Measurements from ENCODE around the gene NPW.

The NPW gene

GRCh38 chr16:1991588-1991947 lies 28.0 kb upstream of the NPW start:
- no peak for TF ChIP-seq CTCF (IDR thresholded peaks at IDR 0.05; ENCODE audit: low read depth, low read length, missing control alignments)
- no peak for DNase-seq (ENCODE audit: extremely low read depth, low read depth)
- no peak overlapping the region for H3K4me3 ChIP-seq (replicated peaks; ENCODE audit: low read depth, low read length)

- H3K4me3 ChIP-seq (replicated peaks; ENCODE audit: low read depth, low read length), result no peak overlapping the region
- no peak for TF ChIP-seq CTCF (IDR thresholded peaks at IDR 0.05; ENCODE audit: low read depth, low read length, missing control alignments)
- DNase-seq (ENCODE audit: extremely low read depth, low read depth), result no peak
Observed at GRCh38 chr16:1991948-1992703, 27.5 kb upstream of the NPW start.

GRCh38 chr16:1992704-1993317 lies 26.8 kb upstream of the NPW start:
- TF ChIP-seq CTCF (IDR thresholded peaks at IDR 0.05; ENCODE audit: low read depth, low read length, missing control alignments), result no peak
- H3K4me3 ChIP-seq (replicated peaks; ENCODE audit: low read depth, low read length), result no peak overlapping the region
- DNase-seq (ENCODE audit: extremely low read depth, low read depth), result no peak

GRCh38 chr16:1993731-1994131 lies 25.9 kb upstream of the NPW start:
- DNase-seq (ENCODE audit: extremely low read depth, low read depth), result no peak
- no peak overlapping the region for H3K4me3 ChIP-seq (replicated peaks; ENCODE audit: low read depth, low read length)
- no peak for TF ChIP-seq CTCF (IDR thresholded peaks at IDR 0.05; ENCODE audit: low read depth, low read length, missing control alignments)

- no peak overlapping the region for H3K4me3 ChIP-seq (replicated peaks; ENCODE audit: low read depth, low read length)
- no peak for TF ChIP-seq CTCF (IDR thresholded peaks at IDR 0.05; ENCODE audit: low read depth, low read length, missing control alignments)
- DNase-seq (ENCODE audit: extremely low read depth, low read depth), result no peak
Observed at GRCh38 chr16:1997494-1998359, 21.9 kb upstream of the NPW start.

GRCh38 chr16:1998360-1998835 lies 21.2 kb upstream of the NPW start:
- no peak overlapping the region for H3K4me3 ChIP-seq (replicated peaks; ENCODE audit: low read depth, low read length)
- no peak for DNase-seq (ENCODE audit: extremely low read depth, low read depth)
- no peak for TF ChIP-seq CTCF (IDR thresholded peaks at IDR 0.05; ENCODE audit: low read depth, low read length, missing control alignments)
